HCT116 (cell line): ENCODE results near the gene NBAS.

Source experiments
- ATF3 ChIP-seq: IDR thresholded peaks from 2 replicates; pipeline ENCODE4 v1.6.1; 2012
- CEBPB ChIP-seq: IDR thresholded peaks from 2 replicates; pipeline ENCODE4 v1.6.1; 2012; ENCODE audit warnings: low read depth
- CTCF ChIP-seq, 3 experiments: fragments of 200-600 bp in 1 of 3; sonication (generic) in 1 of 3; IDR thresholded peaks in 2 of 3; conservative IDR thresholded peaks in 1 of 3; 2 replicates each; pipeline ENCODE4 v1.5.1; 2012 to 2017; ENCODE audit warnings: low read depth in 2 of 3, low read length in 2 of 3, antibody characterized with exemption in 1 of 3, borderline replicate concordance in 1 of 3, control low read depth in 1 of 3, mild to moderate bottlenecking in 1 of 3, mixed read lengths in 1 of 3, mixed run types in 1 of 3, moderate library complexity in 1 of 3; ENCODE audit not compliant: insufficient read depth in 1 of 3
- EGR1 ChIP-seq: IDR thresholded peaks from 2 replicates; pipeline ENCODE4 v1.6.1; 2012; ENCODE audit warnings: low read depth
- EZH2 ChIP-seq: fragments of 200-600 bp; sonication (generic); IDR thresholded peaks from 2 replicates; pipeline ENCODE4 v1.6.1; 2017; ENCODE audit warnings: antibody characterized with exemption, mixed run types
- EZH2phosphoT487 ChIP-seq: fragments of 200-600 bp; IDR thresholded peaks from 2 replicates; pipeline ENCODE4 v1.6.1; 2018; ENCODE audit warnings: antibody characterized with exemption, borderline replicate concordance
- FOSL1 ChIP-seq: IDR thresholded peaks from 2 replicates; pipeline ENCODE4 v1.6.1; 2012; ENCODE audit warnings: low read depth
- JUND ChIP-seq: IDR thresholded peaks from 2 replicates; pipeline ENCODE4 v1.6.1; 2012
- MAX ChIP-seq: IDR thresholded peaks from 2 replicates; pipeline ENCODE4 v1.6.1; 2012
- POLR2A ChIP-seq: IDR thresholded peaks from 2 replicates; pipeline ENCODE4 v1.7.0; 2011; ENCODE audit warnings: borderline replicate concordance; ENCODE audit not compliant: insufficient read depth, insufficient read length; ENCODE audit errors: extremely low read depth
- POLR2AphosphoS5 ChIP-seq: IDR thresholded peaks from 2 replicates; pipeline ENCODE4 v1.6.1; 2011; ENCODE audit warnings: mild to moderate bottlenecking, low read depth, low read length, moderate library complexity
- RAD21 ChIP-seq: IDR thresholded peaks from 2 replicates; pipeline ENCODE4 v1.6.1; 2012; ENCODE audit warnings: low read depth, mild to moderate bottlenecking
- REST ChIP-seq: IDR thresholded peaks from 2 replicates; pipeline ENCODE4 v1.6.1; 2012; ENCODE audit warnings: low read depth
- YY1 ChIP-seq: IDR thresholded peaks from 2 replicates; pipeline ENCODE4 v1.6.1; 2011; ENCODE audit warnings: low read length, low read depth, moderate library complexity, mild to moderate bottlenecking; ENCODE audit not compliant: insufficient replicate concordance; ENCODE audit errors: extremely low read depth

GRCh38 chr2:15383695-15384350, 177.3 kb downstream of the NBAS start:
- TF ChIP-seq CTCF (IDR thresholded peaks at IDR 0.05 in 2 of 3, conservative IDR thresholded peaks at IDR 0.05 in 1 of 3; ENCODE audit: borderline replicate concordance in 1 of 3, insufficient read depth in 1 of 3, low read depth in 2 of 3, low read length in 2 of 3): no peak
- TF ChIP-seq REST: no peak
- TF ChIP-seq EZH2: no peak
- no peak for TF ChIP-seq ATF3
- no peak for TF ChIP-seq JUND
- no peak for TF ChIP-seq RAD21
- TF ChIP-seq POLR2AphosphoS5: no peak
- TF ChIP-seq YY1: no peak
- no peak for TF ChIP-seq CEBPB
- no peak for TF ChIP-seq POLR2A
- no peak for TF ChIP-seq EZH2phosphoT487
- no peak for TF ChIP-seq MAX
- no peak for TF ChIP-seq FOSL1
- TF ChIP-seq EGR1: no peak
